HG03025 (cell line): ENCODE data around the gene CD244.

Experiments
- ATAC-seq: cut with Tn5 transposase; IDR thresholded peaks from one replicate; pipeline ENCODE4 v1.9.1; 2021; ENCODE audit warnings: mild to moderate bottlenecking, moderate library complexity; ENCODE audit not compliant: unreplicated experiment, low FRiP score

Gene CD244

DNA sequence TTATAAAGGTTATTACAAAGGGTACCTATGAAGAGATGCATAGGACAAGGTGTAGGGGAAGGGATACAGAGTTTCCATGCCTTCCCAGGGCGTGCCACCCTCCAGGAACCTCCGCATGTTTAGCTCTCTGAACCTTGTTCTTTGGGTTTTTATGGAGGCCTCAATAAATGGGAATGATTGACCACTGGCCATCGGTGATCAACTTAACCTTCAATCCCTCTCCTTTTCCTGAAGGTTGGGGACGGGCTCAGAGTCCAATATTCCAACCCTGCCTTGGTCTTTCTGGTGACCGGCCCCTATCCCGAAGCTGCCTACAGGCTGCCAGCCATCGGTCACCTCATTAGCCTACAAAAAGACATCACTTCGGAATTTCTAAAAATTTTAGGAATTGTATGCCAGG lies 11.7 kb downstream of the CD244 start:
- no peak for ATAC-seq

GRCh38 chr1:160850541-160850940 lies 12.1 kb downstream of the CD244 start:
- no peak for ATAC-seq

- no peak for ATAC-seq
Measured at GRCh38 chr1:160846281-160846680, 16.4 kb downstream of the CD244 start.

DNA sequence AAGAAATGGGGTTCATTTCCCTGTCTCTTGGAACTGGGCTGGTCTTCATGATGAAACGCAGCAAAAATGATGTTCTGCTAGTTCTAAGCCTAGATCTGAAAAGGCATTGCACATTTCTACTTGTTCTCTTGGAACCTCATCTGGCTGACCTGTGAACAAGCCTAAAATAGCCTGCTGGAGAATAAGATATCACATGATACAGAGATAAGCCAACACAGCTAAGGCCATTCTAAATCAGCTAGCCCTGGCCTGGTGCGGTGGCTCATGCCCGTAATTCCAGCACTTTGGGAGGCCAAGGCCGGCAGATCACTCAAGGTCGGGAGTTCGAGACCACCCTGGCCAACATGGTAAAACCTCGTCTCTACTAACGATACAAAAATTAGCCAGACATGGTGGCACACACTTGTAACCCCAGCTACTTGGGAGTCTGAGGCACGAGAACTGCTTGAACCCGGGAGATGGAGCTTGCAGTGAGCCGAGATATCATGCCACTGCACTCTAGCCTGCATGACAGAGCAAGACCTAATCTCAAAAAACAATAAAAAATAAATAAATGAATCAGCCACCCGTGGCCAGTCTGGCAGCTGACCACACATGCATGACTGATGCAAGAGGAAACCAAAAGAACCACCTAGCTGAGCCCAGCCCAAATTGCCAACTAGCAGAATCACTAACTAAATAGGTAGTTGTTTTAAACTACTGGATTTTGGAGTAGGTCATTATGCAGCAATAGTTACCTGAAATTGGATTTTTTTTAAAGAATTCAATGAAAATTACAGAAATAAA lies 18.0 kb downstream of the CD244 start:
- no peak for ATAC-seq

GRCh38 chr1:160841079-160841478 lies 21.6 kb downstream of the CD244 start:
- ATAC-seq: no peak

- no peak for ATAC-seq
Measured at GRCh38 chr1:160839746-160840145, 22.9 kb downstream of the CD244 start.

- ATAC-seq: no peak
Measured at GRCh38 chr1:160838888-160839287, 23.8 kb downstream of the CD244 start.

DNA sequence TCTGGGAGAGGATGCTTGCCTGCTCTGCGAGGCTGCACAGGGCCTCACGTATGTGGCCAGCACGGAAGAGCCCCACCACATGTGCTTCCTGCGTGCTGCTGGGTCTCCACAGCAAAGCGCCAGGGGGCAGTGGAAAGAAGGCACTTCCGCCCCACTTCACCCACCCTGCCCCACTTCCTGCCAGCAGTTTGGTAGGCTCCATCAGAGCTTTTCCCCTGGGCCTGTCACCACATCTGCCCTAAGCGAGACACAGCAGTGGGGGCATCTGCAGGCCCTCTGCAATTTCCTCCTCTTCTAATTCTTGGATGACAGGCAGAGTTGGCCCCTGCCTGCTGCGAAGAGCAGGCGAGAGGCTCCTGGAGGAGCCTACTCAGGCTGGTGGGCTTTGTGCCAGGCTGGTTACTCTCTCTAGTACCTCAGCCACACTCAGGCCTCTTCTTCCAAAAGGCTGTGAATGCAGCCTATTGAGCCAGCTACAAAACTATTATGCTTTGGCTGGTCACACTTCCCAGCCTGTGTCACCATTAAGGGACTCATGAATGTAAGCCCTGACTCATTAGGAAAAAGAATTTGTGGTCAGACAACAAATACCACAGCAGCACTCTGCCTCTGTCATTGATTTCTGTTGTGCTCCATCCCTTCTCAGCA lies 25.0 kb downstream of the CD244 start:
- no peak for ATAC-seq

- ATAC-seq: no peak
Measured at GRCh38 chr1:160836981-160837557, 25.6 kb downstream of the CD244 start.

DNA sequence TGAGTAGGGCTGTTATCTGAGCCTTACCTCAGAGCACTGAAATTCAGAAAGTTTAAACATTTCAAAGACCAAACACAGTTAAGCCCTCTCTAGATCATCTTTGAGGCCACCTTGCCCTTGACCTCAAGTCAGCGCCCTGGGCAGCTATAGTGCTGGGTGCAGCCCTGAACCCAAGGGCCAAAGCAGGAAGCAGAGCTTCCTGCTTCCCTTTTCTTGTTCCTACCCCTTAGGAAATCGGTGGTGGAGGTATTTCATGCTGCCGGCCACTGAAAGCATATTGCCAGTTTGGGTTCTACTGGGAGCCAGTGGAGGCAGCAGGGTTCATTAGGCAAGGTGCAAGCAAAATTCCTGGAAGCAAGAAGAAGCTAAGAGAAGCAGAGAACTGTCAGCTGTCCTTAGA lies 26.1 kb downstream of the CD244 start:
- ATAC-seq: no peak

DNA sequence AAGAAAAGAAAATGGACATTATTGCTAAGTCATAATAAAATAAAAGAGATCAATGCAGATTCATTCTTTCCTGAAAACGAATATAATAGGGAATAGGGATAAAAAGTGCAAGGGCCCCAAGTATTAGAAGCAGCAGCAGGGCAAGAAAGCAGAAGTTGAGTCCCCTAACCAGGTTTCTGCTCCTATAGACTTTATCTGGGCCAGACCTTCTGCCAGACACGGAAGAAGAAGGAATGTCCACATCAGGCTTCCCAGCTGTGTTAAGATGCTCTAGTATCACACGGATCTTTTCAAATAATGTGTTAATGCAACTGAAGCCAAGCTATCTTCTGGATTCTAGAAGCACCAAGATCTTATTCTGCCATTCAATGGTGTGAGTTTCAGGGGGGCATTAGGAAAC lies 26.9 kb downstream of the CD244 start:
- no peak for ATAC-seq

DNA sequence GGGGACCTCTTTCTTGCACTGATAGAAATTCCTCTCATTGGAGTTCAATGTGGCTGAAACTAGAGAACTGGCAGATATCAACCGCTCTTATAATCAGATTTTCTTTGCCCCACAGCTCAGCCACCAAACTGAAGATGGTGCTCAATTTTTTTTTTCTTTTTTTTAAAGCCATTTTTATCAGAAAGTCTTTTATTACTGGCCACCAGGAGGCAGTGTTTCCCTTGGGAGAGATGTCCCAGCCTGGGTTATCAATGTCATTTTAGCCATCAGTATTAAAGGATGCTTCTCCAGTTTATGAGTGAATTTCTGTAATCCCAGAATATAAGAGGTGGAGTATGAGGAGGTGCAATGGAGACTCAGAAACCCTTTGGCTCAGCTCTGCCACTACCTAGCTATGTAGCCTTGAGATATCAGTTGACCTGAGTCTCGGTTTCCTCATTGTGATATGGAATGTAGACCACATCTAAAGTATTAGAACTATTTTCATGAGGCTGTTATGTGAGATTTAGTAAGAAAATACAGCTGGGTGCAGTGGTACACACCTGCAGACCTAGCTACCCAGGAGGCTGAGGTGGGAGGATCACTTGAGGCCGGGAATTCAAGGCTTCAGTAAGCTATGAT lies 27.6 kb downstream of the CD244 start:
- no peak for ATAC-seq

GRCh38 chr1:160830321-160831153 lies 32.1 kb downstream of the CD244 start:
- no peak for ATAC-seq

GRCh38 chr1:160829766-160830165 lies 32.9 kb downstream of the CD244 start:
- no peak for ATAC-seq

DNA sequence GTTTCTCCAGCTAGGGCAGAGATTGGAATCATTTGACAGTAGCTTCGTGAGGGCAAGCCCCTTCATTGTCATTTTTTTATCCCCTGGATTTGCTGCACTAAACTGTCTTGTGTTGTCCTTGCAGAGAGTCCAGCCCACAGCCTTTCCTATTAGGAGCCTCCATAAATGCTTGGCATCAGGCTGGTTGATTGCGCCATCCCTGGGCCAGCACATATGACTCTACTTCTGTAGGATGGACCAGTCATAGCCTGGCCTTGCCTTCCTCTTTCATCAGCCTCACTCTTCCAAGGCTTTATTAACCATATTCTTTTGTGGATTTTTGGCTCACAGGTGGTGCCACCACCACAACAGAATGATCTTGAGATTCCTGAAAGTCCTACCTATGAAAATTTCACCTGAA lies 35.3 kb downstream of the CD244 start:
- ATAC-seq: no peak

GRCh38 chr1:160826546-160826945 lies 36.1 kb downstream of the CD244 start:
- no peak for ATAC-seq

GRCh38 chr1:160823296-160823695 lies 39.4 kb downstream of the CD244 start:
- ATAC-seq: no peak

GRCh38 chr1:160821627-160822026 lies 41.1 kb downstream of the CD244 start:
- ATAC-seq: no peak

DNA sequence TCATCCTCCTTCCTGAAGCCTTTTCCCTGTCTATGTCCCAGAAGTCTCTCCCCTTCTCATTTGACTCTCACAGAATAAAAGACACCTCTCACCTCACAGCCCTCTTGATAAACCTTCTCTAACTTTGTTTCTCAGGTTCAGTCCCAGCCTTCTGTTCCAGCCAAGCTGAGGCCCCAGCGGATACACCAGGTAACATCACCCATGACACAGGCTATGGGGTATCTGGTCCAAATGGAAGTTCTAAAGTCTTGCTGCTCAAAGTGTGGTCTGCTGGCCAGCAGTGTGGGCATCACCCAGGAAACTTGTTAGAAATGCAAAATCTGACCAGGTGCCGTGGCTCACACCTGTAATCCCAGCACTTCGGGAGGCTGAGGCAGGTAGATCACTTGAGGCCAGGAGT lies 43.5 kb downstream of the CD244 start:
- no peak for ATAC-seq

DNA sequence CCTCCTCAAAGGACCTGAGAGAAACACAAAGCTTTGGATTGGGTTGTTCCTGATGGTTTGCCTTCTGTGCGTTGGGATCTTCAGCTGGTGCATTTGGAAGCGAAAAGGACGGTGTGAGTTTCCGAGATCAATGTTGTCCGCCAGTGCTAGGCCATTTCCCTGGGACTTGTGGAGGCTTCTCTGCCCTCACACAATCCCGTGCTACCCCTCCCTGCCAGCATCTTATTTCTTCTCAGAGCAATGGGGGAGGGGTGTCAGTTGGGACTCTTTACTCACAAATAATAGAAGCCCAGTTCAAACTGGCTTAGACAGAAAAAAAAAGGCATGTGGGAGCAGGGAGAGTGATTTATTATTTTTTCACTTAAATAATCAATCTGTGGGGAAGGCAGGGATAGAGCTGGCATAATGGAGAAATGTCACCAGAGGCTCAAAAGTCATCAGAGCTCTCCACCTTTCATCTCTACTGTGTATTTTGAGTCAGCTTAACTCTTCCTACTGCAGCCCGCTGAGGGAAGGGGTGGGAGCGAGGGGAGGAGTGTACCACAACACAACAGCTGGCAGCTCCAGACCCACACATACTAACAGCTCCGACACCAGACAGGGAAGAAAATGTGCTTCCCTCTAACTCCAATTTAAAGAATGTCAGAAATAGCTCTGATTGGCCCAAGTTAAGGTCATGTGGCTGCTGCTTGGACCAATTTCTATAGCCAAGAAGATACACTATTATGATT lies 44.3 kb downstream of the CD244 start:
- no peak for ATAC-seq
